ENCODE data around the gene SFTPA2. TPM values are rescaled to one million over a fixed set of nuclear protein-coding genes. Genes with fewer than 3 reads are reported as not detected.

The SFTPA2 gene
- total RNA-seq (2012; rRNA removed) (not detected in 2 replicates), polyA plus RNA-seq (2012; rRNA removed) (not detected in 2 replicates), Bru-seq, nascent RNA (not detected), BruChase-seq, experiment 1, labeled RNA remaining after a 6-hour chase (not detected), BruChase-seq, experiment 2, labeled RNA remaining after a 2-hour chase (not detected)
- not detected in 2 replicates for polyA plus RNA-seq (2012; cell fraction: cytosol; rRNA removed)
- 0.03 TPM in 1 of 2 replicates, not detected in the other for polyA plus RNA-seq (2012; cell fraction: nucleus; rRNA removed; ENCODE audit: low replicate concordance)
- long read RNA-seq = 0 reads

GRCh38 chr10:79560160-79560709 lies at the start of gene SFTPA2:
Gene SFTPA2 (minus strand): TSS chr10:79560407. CDS start chr10:79559483, 924 bp downstream.
- no peak within 1 kb of the TSS for H3K14ac ChIP-seq (replicated peaks; ENCODE audit: low read depth, low read length)
- in situ Hi-C loops (cut with MboI; ENCODE audit: low sequenced_read_pairs) = loop anchor here (5.0 to 25.0 kb wide), 2 partner anchors 372 to 702 kb away; no protein-coding TSS in a partner anchor
- no TSS peak for BruUV-seq (replicated peaks)
- no peak within 1 kb of the TSS for H2AFZ ChIP-seq (replicated peaks; ENCODE audit: low read length, poor library complexity)
- H4K91ac ChIP-seq (ENCODE audit: insufficient read depth, low read depth, low read length) = no peak within 1 kb of the TSS
- ChIA-PET POLR2A (ENCODE audit: unreplicated experiment) (no interaction called here), CTCF (no interaction called here)
- no peak within 1 kb of the TSS for H3K4me3 ChIP-seq (ENCODE audit: insufficient read depth, low read depth, low read length)
- no peak within 1 kb of the TSS for H2BK5ac ChIP-seq (ENCODE audit: low read depth, low read length, poor library complexity, severe bottlenecking)
- dilution Hi-C loops (cut with HindIII; ENCODE audit: low sequenced_read_pairs, unreplicated experiment) = no loop called here
- no peak within 1 kb of the TSS for H2AK9ac ChIP-seq (replicated peaks; ENCODE audit: low read depth, low read length, poor library complexity)
- H3K4me2 ChIP-seq (ENCODE audit: low read depth, low read length) = no peak within 1 kb of the TSS
- H3K79me1 ChIP-seq (ENCODE audit: low read depth in 1 of 2, low read length in 2 of 2) = no peaks in the 10 kb centered on the region
- no peaks in the 10 kb centered on the region for H3K4me1 ChIP-seq (ENCODE audit: control insufficient read depth, insufficient read depth, low read length)
- DNase-seq (no peak), ATAC-seq (ENCODE audit: low read depth) (no peak)
- H4K8ac ChIP-seq (ENCODE audit: low read depth in 2 of 2, low read length in 2 of 2) = no peak within 1 kb of the TSS
- no peaks in the 10 kb centered on the region for H3K9me3 ChIP-seq (ENCODE audit: control insufficient read depth, insufficient read depth, low read length)
- H3K36me3 ChIP-seq (ENCODE audit: control insufficient read depth, insufficient read depth, low read length) = no peaks in the 10 kb centered on the region
- no peak within 1 kb of the TSS for H3K4ac ChIP-seq (ENCODE audit: low read depth, low read length)
- no peak within 1 kb of the TSS for H3K23ac ChIP-seq (ENCODE audit: low read depth, low read length)
- no CpG with 5 or more reads among the region's 1 CpG for WGBS, 2 experiments (ENCODE audit: extremely low coverage in 2 of 2, insufficient read length in 1 of 2)
- no peaks in the 10 kb centered on the region for H3K9me1 ChIP-seq (ENCODE audit: insufficient read depth, low read length)
- H3K56ac ChIP-seq (ENCODE audit: extremely low read depth, insufficient read depth, low read length) = no peak within 1 kb of the TSS
- H2BK120ac ChIP-seq (ENCODE audit: low read depth, low read length) = no peak within 1 kb of the TSS
- no peak within 1 kb of the TSS for H3K27ac ChIP-seq (ENCODE audit: insufficient read depth, low read length)
- peaks cover 23% of the 10 kb centered on the region for H3K27me3 ChIP-seq (ENCODE audit: control insufficient read depth, insufficient read depth, low read length)
- no peak within 1 kb of the TSS for H2BK20ac ChIP-seq (ENCODE audit: low read depth, low read length)
- no peak within 1 kb of the TSS for H3K18ac ChIP-seq (ENCODE audit: low read depth, low read length)
- no peak within 1 kb of the TSS for H3K9ac ChIP-seq (ENCODE audit: low read depth, low read length)
- H2BK15ac ChIP-seq (ENCODE audit: low read depth, low read length) = no peak within 1 kb of the TSS
- H4K20me1 ChIP-seq (ENCODE audit: insufficient read depth, low read length) = no peaks in the 10 kb centered on the region
- no peak within 1 kb of the TSS for H2AK5ac ChIP-seq (ENCODE audit: low read depth, low read length)
- H4K5ac ChIP-seq (ENCODE audit: low read depth, low read length) = no peak within 1 kb of the TSS
- TF ChIP-seq RFX5 (IDR thresholded peaks at IDR 0.05; ENCODE audit: low read depth, low read length) = no peak
- no peak for TF ChIP-seq MAFK (IDR thresholded peaks at IDR 0.05; ENCODE audit: low read depth, low read length)
- TF ChIP-seq POLR2A (IDR thresholded peaks at IDR 0.05; ENCODE audit: low read depth, low read length) = no peak
- TF ChIP-seq FOS (IDR thresholded peaks at IDR 0.05; ENCODE audit: low read depth, low read length) = no peak
- intact Hi-C loops (cut with micrococcal nuclease) = no loop called here
